ENCODE results near the gene TRAF4. TPM values are rescaled to one million over a fixed set of nuclear protein-coding genes. Genes with fewer than 3 reads are reported as not detected.

TRAF4 gene
- total and polyA plus RNA-seq, 9 of the 15 experiments (the other 6 are each of a cell fraction or from before 2014, with no cell fraction given), result 2.4 to 147 (median 72.4) TPM

- TF ChIP-seq RBM14 (IDR thresholded peaks at IDR 0.05; ENCODE audit: borderline replicate concordance, insufficient read depth, low read depth, low read length) (no peak), SNRNP70 (optimal IDR thresholded peaks at IDR 0.05; ENCODE audit: low read depth, low read length) (no peak), HOXB6 (CRISPR knock-in tag; IDR thresholded peaks at IDR 0.05; ENCODE audit: borderline replicate concordance) (no peak), CUX1 (CRISPR knock-in tag; IDR thresholded peaks at IDR 0.05) (no peak), YBX1 (IDR thresholded peaks at IDR 0.05) (no peak), NR2C2 (CRISPR knock-in tag; IDR thresholded peaks at IDR 0.05) (no peak), NR2C2 (tag; IDR thresholded peaks at IDR 0.05) (no peak), ZFP91 (CRISPR knock-in tag; IDR thresholded peaks at IDR 0.05) (no peak), ERF (CRISPR knock-in tag; IDR thresholded peaks at IDR 0.05) (no peak), USF2 (CRISPR knock-in tag; IDR thresholded peaks at IDR 0.05) (no peak), POLR2AphosphoS5 (IDR thresholded peaks at IDR 0.05; ENCODE audit: control insufficient read depth, insufficient read depth, low read depth, low read length) (peak; percentile 72; the same call in 1 of the 2 replicates), PHF21A (IDR thresholded peaks at IDR 0.05; ENCODE audit: borderline replicate concordance, low read depth) (no peak), ZNF511 (CRISPR knock-in tag; IDR thresholded peaks at IDR 0.05) (no peak), FOXP1 (CRISPR knock-in tag; IDR thresholded peaks at IDR 0.05) (no peak), KDM5B (IDR thresholded peaks at IDR 0.05; ENCODE audit: insufficient replicate concordance, low read depth, low read length) (no peak), RBM39 (optimal IDR thresholded peaks at IDR 0.05; ENCODE audit: low read depth, low read length) (peak; percentile 25), SAP30 (IDR thresholded peaks at IDR 0.05; ENCODE audit: borderline replicate concordance, insufficient read depth, low read depth, low read length, poor library complexity, severe bottlenecking) (no peak)
These were observed 19.2 kb upstream of the TRAF4 start (continued) for GRCh38 chr17:28724500-28725165.

Data from K562 (cell line).